ENCODE results near the gene CCDC68.
"Not testable (repeated sequence)": the region's sequence is repeated elsewhere in the genome, so short reads cannot be mapped to it uniquely, and the experiment has no call there.

CCDC68 gene

DNA sequence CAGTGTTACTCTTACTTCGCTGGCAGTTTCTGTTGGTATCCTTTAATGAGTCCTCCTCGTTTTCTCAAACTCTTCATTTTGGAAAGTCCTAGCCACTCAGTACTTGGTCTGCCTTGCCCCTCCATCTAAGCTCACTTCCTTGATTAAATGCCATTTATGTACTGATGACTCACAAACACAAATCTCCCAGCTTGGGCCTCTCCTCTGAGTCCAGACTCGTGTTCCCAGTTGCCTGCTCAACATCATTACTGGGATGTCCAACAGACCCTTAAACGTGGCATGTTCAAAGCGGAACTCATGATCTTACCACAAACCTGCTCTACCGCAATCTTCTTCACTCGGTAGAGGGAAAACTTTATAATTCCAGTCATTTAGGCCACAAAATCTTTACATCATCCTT lies 13.8 kb upstream of the CCDC68 start:
- no peak for TF ChIP-seq CTCF (conservative IDR thresholded peaks at IDR 0.05)
- no peak overlapping the region for H3K27ac ChIP-seq

GRCh38 chr18:54968807-54969206 lies 9.5 kb upstream of the CCDC68 start:
- no peak for TF ChIP-seq CTCF (conservative IDR thresholded peaks at IDR 0.05)
- no peak overlapping the region for H3K27ac ChIP-seq

- not testable (repeated sequence) for H3K27ac ChIP-seq
Measured at GRCh38 chr18:54968237-54968636, 9.0 kb upstream of the CCDC68 start.

- no peak overlapping the region for H3K27ac ChIP-seq
- TF ChIP-seq CTCF (conservative IDR thresholded peaks at IDR 0.05) = no peak
Measured at GRCh38 chr18:54967786-54968185, 8.5 kb upstream of the CCDC68 start.

DNA sequence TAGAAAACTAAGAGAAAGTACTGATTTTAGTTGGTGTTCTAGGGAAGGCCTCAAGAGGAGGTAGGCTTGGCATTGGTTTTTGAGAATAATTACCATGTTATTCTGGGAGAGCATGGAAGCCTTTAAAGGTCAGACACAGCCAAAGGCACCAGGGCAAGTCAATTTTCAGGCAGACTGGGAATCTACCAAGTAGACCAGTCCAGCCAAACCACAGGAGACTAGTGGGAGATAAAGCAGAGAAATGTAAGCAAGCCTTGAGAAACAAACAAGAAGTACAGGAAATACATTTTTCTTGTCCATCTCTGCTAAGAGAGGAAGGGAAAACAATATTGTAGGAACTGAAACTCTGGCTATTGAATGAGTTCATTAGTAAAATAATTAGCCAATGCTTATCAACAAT lies 5.5 kb upstream of the CCDC68 start:
- no peak for TF ChIP-seq CTCF (conservative IDR thresholded peaks at IDR 0.05)
- H3K27ac ChIP-seq = no peak overlapping the region

GRCh38 chr18:54962919-54963645 lies 3.8 kb upstream of the CCDC68 start:
- no peak overlapping the region for H3K27ac ChIP-seq
- TF ChIP-seq CTCF (conservative IDR thresholded peaks at IDR 0.05) = no peak

DNA sequence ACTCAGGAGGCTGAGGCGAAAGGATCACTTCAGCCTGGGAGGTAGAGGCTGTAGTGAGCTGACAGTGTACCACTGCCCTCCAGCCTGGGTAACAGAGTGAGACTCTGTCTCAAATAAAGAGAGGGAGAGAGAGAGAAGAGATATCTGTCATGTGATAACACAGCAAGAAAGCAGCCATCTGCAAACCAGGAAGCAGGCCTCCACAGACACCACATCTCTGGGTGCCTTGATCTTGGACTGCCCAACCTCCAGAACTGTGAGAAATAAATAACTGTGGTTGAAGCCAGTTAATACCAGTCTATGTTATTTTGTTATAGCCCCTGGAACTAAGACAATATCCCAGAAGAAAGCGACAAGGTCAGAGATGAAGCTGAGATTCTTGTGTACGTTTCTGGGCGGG lies 2.6 kb upstream of the CCDC68 start:
- TF ChIP-seq CTCF (conservative IDR thresholded peaks at IDR 0.05) = no peak

DNA sequence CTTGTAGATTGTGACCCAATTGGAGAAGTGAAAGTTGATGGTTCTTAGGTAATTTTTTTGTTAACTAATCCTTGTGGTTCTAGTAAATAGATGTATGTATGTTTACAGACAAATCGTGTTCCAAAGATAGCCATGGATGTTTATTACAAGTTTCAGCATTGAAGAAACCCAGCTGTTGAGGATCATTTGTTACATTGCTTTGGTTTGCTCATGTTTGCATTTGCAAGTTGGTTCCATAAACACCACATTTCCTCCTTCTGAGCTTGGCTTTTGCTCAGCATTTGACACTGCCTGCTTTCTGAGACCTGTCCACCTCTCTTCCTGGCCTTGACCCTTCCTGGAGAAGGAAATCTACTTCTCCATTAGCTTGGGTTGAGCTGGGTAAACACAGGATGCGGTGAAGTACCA lies 1.8 kb upstream of the CCDC68 start:
- no peak for TF ChIP-seq CTCF (conservative IDR thresholded peaks at IDR 0.05)
- H3K27ac ChIP-seq = no peak overlapping the region

More for the DNA sequence above, 2.6 kb upstream of the CCDC68 start:
- H3K27ac ChIP-seq = no peak overlapping the region

Measured in VCaP (cell line).